Stimulated activated CD4-positive, alpha-beta T cell treated with anti-CD3 and anti-CD28 coated beads, TNF-alpha, amount 100 ng/mL, for 1 hour (primary cell): Measurements from ENCODE around the gene TMEM259.

ENCODE experiments used
- DNase-seq, 3 donors: peaks; one replicate each; pipeline ENCODE4 v3.0.0-alpha.2; 2020; ENCODE audit warnings: low read depth in 3 of 3, low spot score in 1 of 3

TMEM259 gene

GRCh38 chr19:990119-990571, 30.8 kb downstream of the TMEM259 start:
- no peak for DNase-seq

- DNase-seq = no peak
These were observed 31.4 kb downstream of the TMEM259 start for GRCh38 chr19:989381-990081.

- DNase-seq = no peak
These were observed 32.4 kb downstream of the TMEM259 start for GRCh38 chr19:988510-988909.

GRCh38 chr19:988081-988480, 32.8 kb downstream of the TMEM259 start:
- DNase-seq = no peak

- no peak for DNase-seq
These were observed 34.8 kb downstream of the TMEM259 start for GRCh38 chr19:986083-986482.

GRCh38 chr19:984165-984967, 36.6 kb downstream of the TMEM259 start, which contains the start of gene WDR18:
TSS of gene WDR18 (plus strand) at chr19:984345. CDS start at chr19:984354, 9 bp downstream.
- DNase-seq = peak; percentile 51 to 86 (median 73)

- peak; percentile 28 to 77 (median 63) for DNase-seq
These were observed 38.3 kb downstream of the TMEM259 start for GRCh38 chr19:982567-983170.

GRCh38 chr19:980133-980998, 40.6 kb downstream of the TMEM259 start:
- no peak for DNase-seq

GRCh38 chr19:979318-979741, 41.6 kb downstream of the TMEM259 start:
- no peak for DNase-seq

- no peak for DNase-seq
These were observed 43.9 kb downstream of the TMEM259 start for GRCh38 chr19:977058-977464.

- no peak for DNase-seq
These were observed 44.4 kb downstream of the TMEM259 start for GRCh38 chr19:976476-976875.

GRCh38 chr19:974564-975257, 46.2 kb downstream of the TMEM259 start:
- DNase-seq = no peak

- DNase-seq = no peak
These were observed 47.0 kb downstream of the TMEM259 start for GRCh38 chr19:973726-974563.

GRCh38 chr19:972281-972680, 48.6 kb downstream of the TMEM259 start:
- DNase-seq = no peak

GRCh38 chr19:971795-972194, 49.1 kb downstream of the TMEM259 start:
- DNase-seq = no peak

- DNase-seq = no peak
These were observed 50.2 kb downstream of the TMEM259 start for GRCh38 chr19:970695-971094.

GRCh38 chr19:966485-967088, 54.3 kb downstream of the TMEM259 start:
- no peak for DNase-seq

- no peak for DNase-seq
These were observed 55.9 kb downstream of the TMEM259 start for GRCh38 chr19:964761-965694.
